Right cardiac atrium (tissue), 5 donors: ENCODE data around the gene FAM200C. TPM values are rescaled to one million over a fixed set of nuclear protein-coding genes. Genes with fewer than 3 reads are reported as not detected.

Experiments
- ATAC-seq, 2 donors: fragments of 200-7000 bp; cut with Tn5 transposase; one replicate each; pipeline versions ENCODE4 v1.8.0 to v1.9.1; 2020; ENCODE audit warnings: moderate library complexity in 2 of 2, mild to moderate bottlenecking in 1 of 2
- DNase-seq, 3 donors: peaks; one replicate each; pipeline ENCODE4 v3.0.0-alpha.2; 2020
- H3K27ac ChIP-seq: one replicate; pipeline ENCODE4 v1.5.1; 2013; ENCODE audit warnings: mild to moderate bottlenecking, low read length, control low read depth, moderate library complexity
- H3K27me3 ChIP-seq: one replicate; pipeline ENCODE4 v1.6.1; 2013; ENCODE audit not compliant: control insufficient read depth, insufficient read depth
- H3K4me1 ChIP-seq: one replicate; pipeline ENCODE4 v1.6.1; 2013; ENCODE audit warnings: low read length; ENCODE audit not compliant: control insufficient read depth, insufficient read depth
- H3K4me3 ChIP-seq: one replicate; pipeline ENCODE4 v1.5.1; 2013; ENCODE audit warnings: low read length, control low read depth
- H3K9me3 ChIP-seq: one replicate; pipeline ENCODE4 v1.6.1; 2013; ENCODE audit warnings: low read length; ENCODE audit not compliant: control insufficient read depth
- WGBS: extraction: QIAGEN DNeasy Blood & Tissue Kit; methylation state at CpG from one replicate; pipeline ENCODE4 v1.1.7; 2013; 5-methylcytosine and 5-hydroxymethylcytosine counted together
- intact Hi-C, 4 donors: fragments of 100-400 bp; cut with DNase I; formaldehyde crosslinking; loops; one replicate each; pipeline versions ENCODE4 v1.11.0 to v1.14.0; 2022 to 2023
- polyA plus RNA-seq: library from polyadenylated mRNA; stranded (reverse); fragments of 200-250 nt; gene quantifications from one replicate; pipeline ENCODE4 v1.2.3, GENCODE V29; 2013
- total RNA-seq, 4 donors: library from RNA; stranded (reverse); fragmentation: NEBNext Ultra II Directional; extraction: Animal tissue kit (Norgen Biotek cat#: 25700); gene quantifications; one replicate each; pipeline ENCODE4 v1.2.1, GENCODE V29; 2021
- donor health status: healthy with polysubstance abuse.
- donor health status: DM: no; HTN: yes; CAD: no.
- donor health status: DM: no; HTN: no; CAD: no.
- donor health status: DM: no; HTN: yes; CAD: no; lungs with severe emphysema.
- donor health status: DM: yes; HTN: yes; CAD: no.

FAM200C gene
- total and polyA plus RNA-seq, 5 donors: 3.3 to 6.0 (median 4.4) TPM

- no peak for ATAC-seq
- no peak for DNase-seq
- Histone ChIP-seq H3K9me3 (no peaks in the 10 kb centered on the region), H3K27ac (peak overlapping the region; percentile 71), H3K27me3 (no peaks in the 10 kb centered on the region), H3K4me1 (peaks cover 10% of the 10 kb centered on the region), H3K4me3 (peak overlapping the region; percentile 90)
- WGBS: 41% methylated on average over 11 of the region's 11 CpGs
- intact Hi-C loops: no loop called here
These were observed 19.8 kb upstream of the FAM200C start for GRCh38 chr5:160419458-160420330.

- peak within 1 kb of the TSS; percentile 90 for H3K4me3 ChIP-seq
- intact Hi-C loops: no loop called here
- H3K9me3 ChIP-seq: no peaks in the 10 kb centered on the region
- H3K27ac ChIP-seq: peak within 1 kb of the TSS; percentile 72
- ATAC-seq: peak; percentile 95
- under 1% methylated on average over 48 of the region's 48 CpGs for WGBS
- DNase-seq: peak; percentile 95 to 98 (median 97)
- peaks cover 10% of the 10 kb centered on the region for H3K4me1 ChIP-seq
- no peaks in the 10 kb centered on the region for H3K27me3 ChIP-seq
These were observed 19.0 kb upstream of the FAM200C start, which contains the start of gene SLU7 for GRCh38 chr5:160418561-160419457. TSS of gene SLU7 (minus strand) at chr5:160419081. CDS start at chr5:160415294, 3,787 bp downstream.

- H3K4me3 ChIP-seq: peak overlapping the region; percentile 59
- H3K27me3 ChIP-seq: no peaks in the 10 kb centered on the region
- H3K9me3 ChIP-seq: no peaks in the 10 kb centered on the region
- ATAC-seq: no peak
- WGBS: 31% methylated on average over 4 of the region's 4 CpGs
- H3K4me1 ChIP-seq: peaks cover 3% of the 10 kb centered on the region
- no peak for DNase-seq
- intact Hi-C loops: no loop called here
- H3K27ac ChIP-seq: no peak overlapping the region
These were observed 1.0 kb downstream of the FAM200C start for GRCh38 chr5:160398806-160399205.

- DNase-seq: no peak
- intact Hi-C loops: no loop called here
- Histone ChIP-seq H3K27ac (no peak overlapping the region), H3K27me3 (no peaks in the 10 kb centered on the region), H3K4me3 (no peak overlapping the region), H3K4me1 (peaks cover 3% of the 10 kb centered on the region), H3K9me3 (no peaks in the 10 kb centered on the region)
- WGBS: 97% methylated on average over 1 of the region's 1 CpG
- no peak for ATAC-seq
These were observed 2.4 kb downstream of the FAM200C start for GRCh38 chr5:160397492-160397891.

- Histone ChIP-seq H3K27ac (no peak overlapping the region), H3K4me3 (no peak overlapping the region), H3K27me3 (no peaks in the 10 kb centered on the region), H3K9me3 (no peaks in the 10 kb centered on the region), H3K4me1 (peaks cover 3% of the 10 kb centered on the region)
- intact Hi-C loops: no loop called here
- 92% methylated on average over 7 of the region's 7 CpGs for WGBS
- ATAC-seq (no peak), DNase-seq (no peak)
These were observed 4.7 kb downstream of the FAM200C start for GRCh38 chr5:160395111-160395510.

- WGBS: 72% methylated on average over 8 of the region's 8 CpGs
- peak in 1 of 2 donors; percentile 42 for ATAC-seq
- Histone ChIP-seq H3K27me3 (no peaks in the 10 kb centered on the region), H3K9me3 (no peaks in the 10 kb centered on the region), H3K27ac (no peak overlapping the region), H3K4me3 (no peak overlapping the region), H3K4me1 (peaks cover 3% of the 10 kb centered on the region)
- no peak for DNase-seq
- intact Hi-C loops: loop anchor here in 1 of 4 donors (5.0 kb wide), 1 partner anchor 369 kb away; no protein-coding TSS in a partner anchor
These were observed 8.8 kb downstream of the FAM200C start for GRCh38 chr5:160390787-160391696.

GRCh38 chr5:160387445-160387844 is 12.4 kb downstream of the FAM200C start:
- Histone ChIP-seq H3K4me1 (no peaks in the 10 kb centered on the region), H3K9me3 (no peaks in the 10 kb centered on the region), H3K27ac (no peak overlapping the region), H3K27me3 (no peaks in the 10 kb centered on the region), H3K4me3 (no peak overlapping the region)
- 96% methylated on average over 1 of the region's 1 CpG for WGBS
- DNase-seq (no peak), ATAC-seq (no peak)
- intact Hi-C loops: no loop called here

GRCh38 chr5:160385496-160385895 is 14.4 kb downstream of the FAM200C start:
- Histone ChIP-seq H3K27ac (no peak overlapping the region), H3K4me3 (no peak overlapping the region), H3K9me3 (no peaks in the 10 kb centered on the region), H3K27me3 (no peaks in the 10 kb centered on the region), H3K4me1 (no peaks in the 10 kb centered on the region)
- DNase-seq: no peak
- intact Hi-C loops: no loop called here
- ATAC-seq: no peak

- no peaks in the 10 kb centered on the region for H3K4me1 ChIP-seq
- ATAC-seq: no peak
- no peak overlapping the region for H3K27ac ChIP-seq
- no peak overlapping the region for H3K4me3 ChIP-seq
- no peak for DNase-seq
- intact Hi-C loops: no loop called here
- H3K9me3 ChIP-seq: no peaks in the 10 kb centered on the region
- no peaks in the 10 kb centered on the region for H3K27me3 ChIP-seq
- WGBS: 96% methylated on average over 1 of the region's 1 CpG
These were observed 15.2 kb downstream of the FAM200C start for GRCh38 chr5:160384681-160385080.

GRCh38 chr5:160382346-160382745 is 17.5 kb downstream of the FAM200C start:
- H3K27me3 ChIP-seq: no peaks in the 10 kb centered on the region
- no peak overlapping the region for H3K4me3 ChIP-seq
- no peak for DNase-seq
- H3K4me1 ChIP-seq: peaks cover 3% of the 10 kb centered on the region
- intact Hi-C loops: no loop called here
- H3K27ac ChIP-seq: no peak overlapping the region
- no peak for ATAC-seq
- 47% methylated on average over 3 of the region's 3 CpGs for WGBS
- no peaks in the 10 kb centered on the region for H3K9me3 ChIP-seq
